GM12873 (cell line): ENCODE measurements around the gene NKD1.

Experiments used
- CTCF ChIP-seq: IDR thresholded peaks from 2 replicates; pipeline ENCODE4 v1.5.1; 2012; ENCODE audit warnings: low read depth, mild to moderate bottlenecking, moderate library complexity, low read length, control low read depth; ENCODE audit not compliant: insufficient read depth; ENCODE audit errors: missing control alignments

NKD1 gene

GRCh38 chr16:50596762-50597450 lies 48.7 kb downstream of the NKD1 start:
- no peak for TF ChIP-seq CTCF

GRCh38 chr16:50597563-50598255 lies 49.5 kb downstream of the NKD1 start:
- no peak for TF ChIP-seq CTCF

- TF ChIP-seq CTCF: no peak
These were observed 50.2 kb downstream of the NKD1 start for GRCh38 chr16:50598256-50598894.

GRCh38 chr16:50598936-50599361 lies 50.8 kb downstream of the NKD1 start:
- TF ChIP-seq CTCF: no peak

GRCh38 chr16:50599494-50599893 lies 51.3 kb downstream of the NKD1 start:
- no peak for TF ChIP-seq CTCF

GRCh38 chr16:50600582-50601283 lies 52.5 kb downstream of the NKD1 start:
- TF ChIP-seq CTCF: no peak

GRCh38 chr16:50601341-50601740 lies 53.1 kb downstream of the NKD1 start:
- TF ChIP-seq CTCF: no peak
